MCF 10A (cell line): Measurements from ENCODE around the gene PRDX1. TPM values are rescaled to one million over a fixed set of nuclear protein-coding genes. Genes with fewer than 3 reads are reported as not detected.

ENCODE experiments used
- BruUV-seq: library from RNA; stranded (reverse); fragments of 400-500 nt; replicated peaks from 2 replicates; lab custom pipeline; 2021; lab: Mats Ljungman, UMichigan
- CTCF ChIA-PET: fragments of 300-600 bp; sonication (Branson Sonifier 250); formaldehyde crosslinking; extraction: SDS; loops from one replicate; lab custom pipeline; 2021; ENCODE audit warnings: antibody characterized with exemption, inconsistent platforms; lab: Yijun Ruan, JAX
- POLR2A ChIA-PET: fragments of 300-600, 350-650 bp; sonication (Branson Sonifier 250); formaldehyde crosslinking; extraction: SDS; loops from one replicate; lab custom pipeline; 2020; ENCODE audit warnings: antibody characterized with exemption, inconsistent platforms; lab: Yijun Ruan, JAX
- DNase-seq: peaks from one replicate; pipeline ENCODE4 v3.0.0-alpha.2; 2018; ENCODE audit not compliant: unreplicated experiment
- H3K27ac Mint-ChIP-seq: one replicate; pipeline ENCODE4 v1.8.0; 2022; ENCODE audit warnings: mild to moderate bottlenecking, low read depth, mixed read lengths; ENCODE audit not compliant: unreplicated experiment
- H3K27me3 Mint-ChIP-seq: one replicate; pipeline ENCODE4 v1.8.0; 2022; ENCODE audit warnings: mixed read lengths; ENCODE audit not compliant: insufficient read depth, unreplicated experiment
- H3K36me3 Mint-ChIP-seq: one replicate; pipeline ENCODE4 v1.8.0; 2022; ENCODE audit warnings: mild to moderate bottlenecking, moderate library complexity, mixed read lengths; ENCODE audit not compliant: insufficient read depth, unreplicated experiment
- H3K4me1 Mint-ChIP-seq: one replicate; pipeline ENCODE4 v1.8.0; 2022; ENCODE audit warnings: mixed read lengths; ENCODE audit not compliant: insufficient read depth, unreplicated experiment
- H3K4me3 Mint-ChIP-seq: one replicate; pipeline ENCODE4 v1.8.0; 2022; ENCODE audit warnings: mild to moderate bottlenecking, moderate library complexity, mixed read lengths; ENCODE audit not compliant: unreplicated experiment
- H3K9me3 Mint-ChIP-seq: one replicate; pipeline ENCODE4 v1.8.0; 2022; ENCODE audit warnings: mixed read lengths; ENCODE audit not compliant: unreplicated experiment
- intact Hi-C: fragments of 100-400 bp; cut with micrococcal nuclease; formaldehyde crosslinking; loops from 2 replicates; pipeline ENCODE4 v1.14.1; 2022
- total RNA-seq: library from RNA; stranded (reverse); gene quantifications from 2 replicates; pipeline ENCODE4 v1.2.3, GENCODE V29; 2022
- TF ChIP-seq, protein P1 (sequence below): fragments of 200-600 bp; IDR thresholded peaks from one replicate; pipeline ENCODE4 v1.8.0; 2022; ENCODE audit warnings: antibody characterized with exemption, mild to moderate bottlenecking; ENCODE audit not compliant: unreplicated experiment

The PRDX1 gene
- total RNA-seq, 1 experiment from 2014 or later = 207 TPM

DNA sequence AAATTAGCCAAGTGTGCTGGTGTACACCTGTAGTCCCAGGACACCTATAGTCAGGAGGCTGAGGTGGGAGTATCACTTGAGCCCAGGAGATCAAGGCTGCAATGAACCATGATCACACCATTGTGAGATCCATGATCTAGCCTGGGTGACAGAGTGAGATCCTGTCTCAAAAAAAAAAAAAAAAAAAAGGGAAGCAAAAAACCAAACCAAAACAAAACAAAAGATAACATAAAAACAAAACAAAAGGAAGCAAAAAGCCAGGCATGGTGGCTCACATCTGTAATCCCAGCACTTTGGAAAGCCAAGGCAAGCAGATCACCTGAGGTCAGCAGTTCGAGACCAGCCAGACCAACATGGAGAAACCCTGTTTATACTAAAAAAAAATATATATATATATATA lies 19.5 kb upstream of the PRDX1 start:
- no peaks in the 10 kb centered on the region for H3K36me3 Mint-ChIP-seq
- TF ChIP-seq, protein P1, sequence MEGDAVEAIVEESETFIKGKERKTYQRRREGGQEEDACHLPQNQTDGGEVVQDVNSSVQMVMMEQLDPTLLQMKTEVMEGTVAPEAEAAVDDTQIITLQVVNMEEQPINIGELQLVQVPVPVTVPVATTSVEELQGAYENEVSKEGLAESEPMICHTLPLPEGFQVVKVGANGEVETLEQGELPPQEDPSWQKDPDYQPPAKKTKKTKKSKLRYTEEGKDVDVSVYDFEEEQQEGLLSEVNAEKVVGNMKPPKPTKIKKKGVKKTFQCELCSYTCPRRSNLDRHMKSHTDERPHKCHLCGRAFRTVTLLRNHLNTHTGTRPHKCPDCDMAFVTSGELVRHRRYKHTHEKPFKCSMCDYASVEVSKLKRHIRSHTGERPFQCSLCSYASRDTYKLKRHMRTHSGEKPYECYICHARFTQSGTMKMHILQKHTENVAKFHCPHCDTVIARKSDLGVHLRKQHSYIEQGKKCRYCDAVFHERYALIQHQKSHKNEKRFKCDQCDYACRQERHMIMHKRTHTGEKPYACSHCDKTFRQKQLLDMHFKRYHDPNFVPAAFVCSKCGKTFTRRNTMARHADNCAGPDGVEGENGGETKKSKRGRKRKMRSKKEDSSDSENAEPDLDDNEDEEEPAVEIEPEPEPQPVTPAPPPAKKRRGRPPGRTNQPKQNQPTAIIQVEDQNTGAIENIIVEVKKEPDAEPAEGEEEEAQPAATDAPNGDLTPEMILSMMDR = no peak
- BruUV-seq = no TSS peak

DNA sequence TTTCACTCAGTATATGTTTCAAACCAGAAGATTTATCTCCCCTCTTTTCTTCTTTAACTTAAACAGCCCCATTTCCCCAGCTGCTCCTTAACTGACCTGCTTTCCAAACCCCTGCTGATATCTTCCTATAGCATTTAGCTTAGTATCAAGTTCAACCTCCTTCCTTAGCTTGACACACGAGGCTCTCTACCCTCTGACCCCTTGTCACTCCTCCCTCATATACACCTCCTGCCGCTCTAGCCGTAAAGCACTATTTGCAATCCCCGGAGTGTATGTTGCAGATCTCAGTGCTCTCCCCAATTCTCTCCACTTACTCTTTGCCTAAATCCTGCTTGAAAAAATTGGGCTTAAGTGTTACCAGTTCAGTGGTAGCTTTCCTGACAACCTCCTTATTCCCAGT lies 15.2 kb upstream of the PRDX1 start:
- TF ChIP-seq, protein P1 = no peak
- Mint-ChIP-seq H3K9me3 (no peaks in the 10 kb centered on the region), H3K4me3 (no peak overlapping the region), H3K4me1 (peaks cover 4% of the 10 kb centered on the region), H3K27ac (no peak overlapping the region), H3K27me3 (no peaks in the 10 kb centered on the region), H3K36me3 (no peaks in the 10 kb centered on the region)
- DNase-seq = no peak
- intact Hi-C loops = no loop called here
- ChIA-PET CTCF (interaction anchor here (0.9 to 1.4 kb wide), 3 partner anchors 20 to 178 kb away, joined by 3 to 5 read pairs (median 3); no protein-coding TSS in a partner anchor), POLR2A (interaction anchor here (0.8 to 6.5 kb wide), 3 partner anchors 12 to 16 kb away, joined by 6 to 40 read pairs (median 21); partner anchors contain the start of genes AKR1A1 and PRDX1)
- no TSS peak for BruUV-seq

More for the DNA sequence above, 19.5 kb upstream of the PRDX1 start:
- H3K9me3 Mint-ChIP-seq = no peaks in the 10 kb centered on the region
- no peak for DNase-seq
- POLR2A ChIA-PET = interaction anchor here (0.6 to 1.8 kb wide), 3 partner anchors 10 to 52 kb away, joined by 3 to 11 read pairs (median 7); partner anchors contain the start of gene AKR1A1
- H3K27ac Mint-ChIP-seq = no peak overlapping the region
- intact Hi-C loops = no loop called here
- no peak overlapping the region for H3K4me3 Mint-ChIP-seq
- peaks cover 2% of the 10 kb centered on the region for H3K4me1 Mint-ChIP-seq
- H3K27me3 Mint-ChIP-seq = no peaks in the 10 kb centered on the region
- CTCF ChIA-PET = no interaction called here

DNA sequence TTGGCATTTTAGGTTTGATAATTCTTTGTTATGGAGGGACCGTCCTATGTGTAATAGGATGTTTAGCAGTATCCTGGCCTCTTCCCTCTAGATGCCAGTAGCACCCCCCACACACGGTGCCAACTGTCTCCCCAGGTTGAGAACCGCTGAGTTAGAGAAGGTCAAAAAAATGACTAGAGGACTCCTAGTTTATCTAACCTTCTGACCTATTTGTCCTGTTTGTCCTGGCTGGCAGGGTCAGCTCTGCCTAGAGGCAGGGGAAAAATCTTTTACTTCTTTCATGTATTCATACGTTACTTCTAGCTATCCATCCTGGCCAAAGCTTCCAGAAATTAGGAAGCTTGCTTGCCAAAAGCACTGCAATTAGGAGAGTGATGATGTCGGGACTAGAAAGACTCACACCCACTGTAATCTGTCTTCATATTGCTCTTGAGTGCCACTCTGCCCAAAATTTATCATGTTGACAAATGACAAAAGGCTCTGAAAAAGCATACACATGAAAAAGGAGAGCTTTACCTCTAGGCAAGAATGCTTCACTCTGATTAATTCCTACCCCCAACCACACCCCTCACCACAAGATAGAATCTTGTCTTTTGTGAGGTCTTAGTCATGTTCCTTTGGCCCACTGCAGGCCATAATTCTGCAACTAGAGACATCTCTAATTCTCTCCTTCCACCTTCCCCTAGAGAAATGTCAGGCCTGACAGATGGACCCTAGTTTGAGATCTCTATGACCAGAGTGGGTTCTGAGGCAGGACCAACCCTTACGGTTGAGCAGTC lies 14.5 kb upstream of the PRDX1 start:
- H3K27me3 Mint-ChIP-seq = no peaks in the 10 kb centered on the region
- no TSS peak for BruUV-seq
- no peak overlapping the region for H3K27ac Mint-ChIP-seq
- H3K4me3 Mint-ChIP-seq = no peak overlapping the region
- no peaks in the 10 kb centered on the region for H3K9me3 Mint-ChIP-seq
- ChIA-PET POLR2A (interaction anchor here (0.8 to 6.5 kb wide), 5 partner anchors 11 to 24 kb away, joined by 3 to 40 read pairs (median 6); partner anchors contain the start of genes AKR1A1 and PRDX1), CTCF (interaction anchor here (0.5 to 1.9 kb wide), 7 partner anchors 10 to 232 kb away, joined by 3 to 9 read pairs (median 3); no protein-coding TSS in a partner anchor)
- intact Hi-C loops = no loop called here
- no peaks in the 10 kb centered on the region for H3K36me3 Mint-ChIP-seq
- DNase-seq = no peak
- TF ChIP-seq, protein P1 = no peak
- peaks cover 4% of the 10 kb centered on the region for H3K4me1 Mint-ChIP-seq

DNA sequence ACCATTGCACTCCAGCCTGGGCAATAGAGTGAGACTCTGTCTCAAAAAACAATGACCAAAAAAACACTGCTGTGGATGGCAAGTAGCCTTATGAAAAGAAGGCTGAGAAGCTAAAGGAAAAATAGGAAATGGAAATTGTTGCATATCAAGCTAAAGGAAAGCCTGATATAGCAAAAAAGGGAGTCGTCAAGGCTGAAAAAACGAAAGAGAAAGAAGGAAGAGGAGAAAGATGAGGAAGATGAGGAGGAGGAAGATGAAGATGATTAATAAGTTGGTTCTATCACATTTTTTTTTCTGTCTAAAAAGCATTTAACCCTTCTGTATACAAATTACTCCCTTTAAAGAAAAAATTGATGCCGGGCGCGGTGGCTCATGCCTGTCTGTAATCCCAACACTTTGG lies 10.2 kb upstream of the PRDX1 start:
- Mint-ChIP-seq H3K9me3 (no peaks in the 10 kb centered on the region), H3K27ac (no peak overlapping the region), H3K36me3 (no peaks in the 10 kb centered on the region), H3K4me3 (no peak overlapping the region), H3K27me3 (no peaks in the 10 kb centered on the region), H3K4me1 (peaks cover 4% of the 10 kb centered on the region)
- DNase-seq = no peak
- TF ChIP-seq, protein P1 = no peak
- intact Hi-C loops = no loop called here
- ChIA-PET CTCF (no interaction called here), POLR2A (interaction anchor here (0.6 to 6.5 kb wide), 2 partner anchors 10 to 40 kb away, joined by 3 to 40 read pairs; partner anchors contain the start of gene PRDX1)
- BruUV-seq = no TSS peak
